ENCODE measurements around the gene SLC25A11.

Gene SLC25A11

DNA sequence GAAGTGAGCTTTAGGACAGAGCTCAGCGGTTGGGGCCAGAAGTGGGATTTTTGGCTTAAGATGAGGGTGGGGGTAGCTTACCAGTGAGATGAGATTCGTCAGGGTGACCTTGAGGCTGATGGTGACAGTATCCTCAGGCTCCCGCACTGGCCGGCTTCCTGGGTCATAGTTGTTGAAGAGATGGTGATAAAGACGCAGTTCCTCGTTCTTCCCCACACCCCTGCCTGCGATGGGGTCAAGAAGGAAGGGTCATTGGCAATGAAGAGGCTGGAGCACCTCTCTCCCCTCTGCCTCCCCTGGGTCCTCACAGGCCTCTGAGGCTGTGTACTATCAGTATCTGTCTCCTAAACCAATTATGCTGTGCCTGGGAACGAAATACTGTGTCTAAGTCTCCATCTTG is 37.3 kb downstream of the SLC25A11 start:
- H3K27ac ChIP-seq (ENCODE audit: low read depth, low read length) = no peak overlapping the region

DNA sequence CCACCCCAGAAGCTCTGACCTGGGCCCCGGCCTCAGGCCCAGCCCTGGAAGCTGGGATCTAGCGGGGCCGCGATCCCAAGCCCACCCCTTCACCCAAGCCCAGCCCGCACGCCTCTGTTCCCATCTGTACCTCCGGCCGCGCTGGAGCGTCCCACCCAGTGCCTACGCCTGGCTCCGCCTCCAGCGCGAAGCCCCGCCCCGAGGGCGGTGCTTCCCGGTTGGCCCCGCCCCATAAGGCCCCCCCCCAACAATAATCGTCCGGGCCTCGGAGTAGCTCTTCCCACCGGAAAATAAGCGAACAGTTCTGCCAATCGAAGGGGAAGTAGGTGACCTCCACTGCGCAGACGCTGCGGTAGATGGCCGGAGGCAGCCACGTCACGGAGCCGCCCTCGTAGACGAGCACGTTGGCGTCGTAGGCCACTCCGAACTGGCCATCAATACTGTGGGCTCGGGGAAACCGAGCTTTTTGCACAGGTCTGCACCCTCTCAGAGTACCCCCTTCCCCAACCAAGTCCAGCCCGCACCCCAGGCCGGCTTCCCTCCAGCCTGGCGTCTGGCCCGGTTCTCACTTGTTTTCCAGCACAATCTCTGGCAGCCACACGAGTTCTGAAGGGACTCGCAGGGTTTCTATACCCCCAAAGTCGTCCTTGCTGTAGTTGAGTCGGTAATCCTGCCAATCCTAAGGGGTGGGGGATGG is 38.0 kb downstream of the SLC25A11 start:
- Histone ChIP-seq H3K36me3 (ENCODE audit: insufficient read depth, low read length) (no peaks in the 10 kb centered on the region), H3K27me3 (ENCODE audit: control insufficient read depth in 1 of 2, insufficient read depth in 2 of 2, low read length in 2 of 2) (peaks cover 11 to 35% of the 10 kb centered on the region in 2 donors), H3K4me3 (ENCODE audit: low read depth in 1 of 2, low read length in 2 of 2) (no peak overlapping the region), H3K27ac (ENCODE audit: low read depth, low read length) (no peak overlapping the region), H3K9me3 (ENCODE audit: low read length) (no peaks in the 10 kb centered on the region), H3K4me1 (ENCODE audit: insufficient read depth, low read length) (peaks cover 11% of the 10 kb centered on the region), H3K9ac (ENCODE audit: low read length) (no peak overlapping the region)

More for the DNA sequence above, 37.3 kb downstream of the SLC25A11 start:
- H3K4me1 ChIP-seq (ENCODE audit: insufficient read depth, low read length) = peaks cover 11% of the 10 kb centered on the region
- no peaks in the 10 kb centered on the region for H3K9me3 ChIP-seq (ENCODE audit: low read length)
- no peaks in the 10 kb centered on the region for H3K36me3 ChIP-seq (ENCODE audit: insufficient read depth, low read length)
- peaks cover 11 to 35% of the 10 kb centered on the region in 2 donors for H3K27me3 ChIP-seq (ENCODE audit: control insufficient read depth in 1 of 2, insufficient read depth in 2 of 2, low read length in 2 of 2)
- H3K4me3 ChIP-seq (ENCODE audit: low read depth in 1 of 2, low read length in 2 of 2) = no peak overlapping the region
- H3K9ac ChIP-seq (ENCODE audit: low read length) = no peak overlapping the region

DNA sequence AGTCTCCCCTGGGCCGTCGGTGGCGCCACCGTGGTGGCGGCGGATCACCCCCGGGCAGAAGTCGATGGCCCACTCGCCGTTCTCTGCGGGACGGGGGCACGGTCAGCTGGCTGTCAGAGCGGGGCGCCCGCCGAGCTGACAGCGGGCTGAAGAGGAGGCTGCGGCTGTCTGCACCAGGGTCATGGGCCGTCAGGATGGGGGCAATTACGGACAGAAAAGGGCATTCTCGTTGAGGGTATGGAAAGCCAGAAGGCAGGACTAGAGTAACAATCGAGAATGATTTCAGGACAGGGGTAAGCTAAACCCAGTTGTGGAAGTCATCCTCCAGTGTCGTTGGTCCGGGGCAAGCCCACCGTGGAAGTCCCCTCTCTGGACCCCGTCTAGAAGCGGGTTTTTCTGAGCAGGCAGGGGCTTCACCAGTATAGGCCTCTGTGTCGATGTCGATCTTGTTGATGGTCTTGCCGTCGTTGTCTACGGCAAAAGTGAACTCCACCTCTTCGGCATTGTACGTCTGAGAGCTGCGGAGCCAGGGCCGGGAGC is 38.7 kb downstream of the SLC25A11 start:
- Histone ChIP-seq H3K4me1 (ENCODE audit: insufficient read depth, low read length) (peaks cover 11% of the 10 kb centered on the region), H3K9ac (ENCODE audit: low read length) (no peak overlapping the region), H3K9me3 (ENCODE audit: low read length) (no peaks in the 10 kb centered on the region), H3K27me3 (ENCODE audit: control insufficient read depth in 1 of 2, insufficient read depth in 2 of 2, low read length in 2 of 2) (peaks cover 11 to 35% of the 10 kb centered on the region in 2 donors), H3K4me3 (ENCODE audit: low read depth in 1 of 2, low read length in 2 of 2) (no peak overlapping the region), H3K27ac (ENCODE audit: low read depth, low read length) (no peak overlapping the region), H3K36me3 (ENCODE audit: insufficient read depth, low read length) (peaks cover 4% of the 10 kb centered on the region)

DNA sequence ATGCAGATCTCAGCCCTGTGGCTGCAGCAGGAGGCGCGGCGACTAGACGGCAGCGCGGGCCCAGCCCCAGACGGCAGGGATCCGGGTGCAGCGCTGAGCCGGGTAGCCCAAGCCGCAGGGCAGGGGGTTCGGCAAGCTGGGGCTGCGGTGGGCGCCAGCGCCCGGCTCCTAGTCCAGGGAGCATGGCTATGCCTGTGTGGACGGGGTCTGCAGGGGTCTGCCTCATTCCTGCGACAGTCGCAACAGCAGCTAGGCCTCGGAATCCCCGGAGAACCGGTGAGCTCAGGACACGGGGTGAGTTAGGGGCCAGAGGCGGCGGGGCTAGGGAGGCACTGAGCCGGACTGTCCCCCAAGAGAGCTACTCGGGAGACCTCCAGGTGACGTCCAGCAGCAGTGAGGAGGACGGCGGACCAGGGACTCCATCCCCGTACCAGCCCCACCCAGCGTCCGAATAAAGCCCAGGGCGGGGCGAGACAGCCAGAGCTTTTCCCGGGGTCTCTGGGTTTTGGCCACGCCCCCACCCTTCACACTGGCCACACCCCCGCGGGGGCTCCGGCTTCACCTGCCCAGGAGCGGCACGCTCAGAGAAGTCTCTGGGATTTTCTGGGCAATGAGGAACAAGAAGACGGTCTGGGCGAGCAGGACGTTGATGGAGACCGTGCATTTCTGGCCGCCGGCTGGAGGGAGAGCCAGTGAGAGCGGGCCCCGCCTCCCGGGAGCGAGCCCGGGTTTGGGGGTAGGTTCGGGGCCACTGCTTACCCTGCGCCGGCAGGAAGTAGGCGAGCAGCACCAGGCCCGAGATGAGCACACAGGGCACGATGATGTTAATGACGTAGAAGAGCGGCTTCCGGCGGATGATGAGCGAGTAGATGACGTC is 39.4 kb downstream of the SLC25A11 start:
- no peak overlapping the region for H3K9ac ChIP-seq (ENCODE audit: low read length)
- no peak overlapping the region for H3K27ac ChIP-seq (ENCODE audit: low read depth, low read length)
- no peaks in the 10 kb centered on the region for H3K9me3 ChIP-seq (ENCODE audit: low read length)
- H3K4me3 ChIP-seq (ENCODE audit: low read depth in 1 of 2, low read length in 2 of 2) = peak overlapping the region in 1 of 2 donors; percentile 23
- H3K27me3 ChIP-seq (ENCODE audit: control insufficient read depth in 1 of 2, insufficient read depth in 2 of 2, low read length in 2 of 2) = peaks cover 11 to 35% of the 10 kb centered on the region in 2 donors
- peaks cover 11% of the 10 kb centered on the region for H3K4me1 ChIP-seq (ENCODE audit: insufficient read depth, low read length)
- H3K36me3 ChIP-seq (ENCODE audit: insufficient read depth, low read length) = peaks cover 10% of the 10 kb centered on the region

DNA sequence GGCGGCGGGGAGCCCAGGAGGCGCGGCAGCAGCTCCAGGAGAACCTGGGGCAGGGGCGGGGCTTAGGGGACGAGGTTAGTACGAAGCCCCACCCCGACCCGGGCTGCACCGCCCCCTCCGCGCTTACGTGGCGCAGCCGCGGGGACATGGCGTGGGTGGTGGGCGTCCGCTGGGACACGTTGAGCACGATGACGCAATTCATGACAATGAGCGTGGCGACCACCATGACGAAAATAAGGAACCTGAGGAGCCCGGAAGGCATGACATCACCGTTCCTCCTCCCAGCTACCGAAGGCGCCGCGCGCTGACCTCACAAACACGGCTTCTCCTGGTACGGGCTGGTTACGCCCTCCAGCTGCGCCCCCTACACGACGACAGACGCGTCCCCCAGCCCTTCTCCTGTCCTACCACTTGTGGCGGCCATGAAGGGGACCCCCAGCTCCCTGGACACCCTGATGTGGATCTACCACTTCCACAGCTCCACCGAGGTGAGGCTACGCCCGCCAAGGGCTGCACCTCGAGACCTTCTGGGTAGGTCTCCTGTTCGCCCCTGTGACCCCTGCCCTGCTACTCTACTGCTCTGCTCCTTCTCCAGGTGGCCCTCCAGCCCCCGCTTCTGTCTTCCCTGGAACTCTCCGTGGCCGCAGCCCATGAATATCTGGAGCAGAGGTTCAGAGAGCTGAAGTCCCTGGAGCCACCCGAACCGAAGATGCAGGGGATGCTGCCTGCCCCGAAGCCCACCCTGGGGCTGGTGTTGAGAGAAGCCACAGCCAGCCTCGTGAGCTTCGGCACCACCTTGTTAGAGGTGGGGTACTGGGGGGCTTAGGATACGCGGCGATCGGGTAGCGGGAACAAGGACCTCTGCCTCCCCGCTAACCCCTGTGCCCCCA is 40.3 kb downstream of the SLC25A11 start, which contains the start of gene C17orf107:
Gene C17orf107, plus strand, starts transcription at position 196 of the 890 bp plus-strand sequence. Its CDS starts 227 bp downstream, at position 423.
- no peak within 1 kb of the TSS for H3K9ac ChIP-seq (ENCODE audit: low read length)
- H3K27me3 ChIP-seq (ENCODE audit: control insufficient read depth in 1 of 2, insufficient read depth in 2 of 2, low read length in 2 of 2) = peaks cover 11 to 35% of the 10 kb centered on the region in 2 donors
- peak within 1 kb of the TSS in 1 of 2 donors; percentile 23 for H3K4me3 ChIP-seq (ENCODE audit: low read depth in 1 of 2, low read length in 2 of 2)
- no peaks in the 10 kb centered on the region for H3K9me3 ChIP-seq (ENCODE audit: low read length)
- no peak within 1 kb of the TSS for H3K27ac ChIP-seq (ENCODE audit: low read depth, low read length)
- peaks cover 11% of the 10 kb centered on the region for H3K4me1 ChIP-seq (ENCODE audit: insufficient read depth, low read length)
- peaks cover 19% of the 10 kb centered on the region for H3K36me3 ChIP-seq (ENCODE audit: insufficient read depth, low read length)

DNA sequence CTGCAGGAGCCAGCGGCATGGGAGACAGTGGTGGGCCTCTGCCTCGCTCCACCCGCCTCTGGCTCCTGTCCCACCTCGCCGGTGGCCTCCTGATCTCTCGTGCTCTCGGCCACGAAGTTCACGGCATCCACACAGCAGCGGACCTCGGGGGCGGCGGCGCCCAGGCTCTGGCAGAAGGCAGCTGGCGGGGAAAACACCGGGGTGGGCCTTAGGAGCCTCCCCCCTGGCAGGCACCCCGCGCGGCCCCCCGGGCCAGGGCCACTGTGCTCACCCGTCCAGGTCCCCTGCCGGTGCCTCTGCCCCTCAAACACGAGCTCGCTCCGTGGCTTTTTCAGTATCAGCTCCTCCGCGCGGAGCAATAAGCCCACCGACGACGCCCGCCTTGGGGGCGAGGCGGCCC is 40.9 kb downstream of the SLC25A11 start:
- Histone ChIP-seq H3K9ac (ENCODE audit: low read length) (no peak overlapping the region), H3K27ac (ENCODE audit: low read depth, low read length) (no peak overlapping the region)

DNA sequence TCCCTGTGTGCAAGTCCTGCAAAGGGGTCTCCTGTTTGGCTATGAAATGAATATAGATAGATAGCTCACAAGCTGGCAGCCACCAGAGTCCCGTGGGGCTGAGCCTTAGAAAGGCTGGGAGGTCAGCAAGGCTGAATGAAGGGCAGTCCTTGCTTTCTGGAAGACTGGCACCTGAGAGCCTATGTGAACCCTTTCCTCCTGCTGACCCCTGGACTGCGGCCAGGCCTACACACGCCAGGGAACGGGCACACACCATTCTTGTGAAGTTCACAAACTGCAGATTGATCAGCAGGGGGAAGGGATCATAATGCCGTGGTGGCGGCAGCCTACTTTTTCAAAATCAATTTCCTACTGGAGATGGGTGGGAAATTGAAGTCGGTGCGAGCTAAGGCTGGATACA is 41.5 kb downstream of the SLC25A11 start:
- Histone ChIP-seq H3K27me3 (ENCODE audit: control insufficient read depth in 1 of 2, insufficient read depth in 2 of 2, low read length in 2 of 2) (peaks cover 11 to 30% of the 10 kb centered on the region in 2 donors), H3K27ac (ENCODE audit: low read depth, low read length) (no peak overlapping the region), H3K9ac (ENCODE audit: low read length) (no peak overlapping the region), H3K4me3 (ENCODE audit: low read depth in 1 of 2, low read length in 2 of 2) (no peak overlapping the region), H3K4me1 (ENCODE audit: insufficient read depth, low read length) (peaks cover 11% of the 10 kb centered on the region), H3K9me3 (ENCODE audit: low read length) (no peaks in the 10 kb centered on the region), H3K36me3 (ENCODE audit: insufficient read depth, low read length) (peaks cover 29% of the 10 kb centered on the region)

More for the DNA sequence above, 40.9 kb downstream of the SLC25A11 start:
- Histone ChIP-seq H3K4me1 (ENCODE audit: insufficient read depth, low read length) (peaks cover 11% of the 10 kb centered on the region), H3K36me3 (ENCODE audit: insufficient read depth, low read length) (peaks cover 24% of the 10 kb centered on the region), H3K4me3 (ENCODE audit: low read depth in 1 of 2, low read length in 2 of 2) (peak overlapping the region in 1 of 2 donors; percentile 23), H3K27me3 (ENCODE audit: control insufficient read depth in 1 of 2, insufficient read depth in 2 of 2, low read length in 2 of 2) (peaks cover 11 to 32% of the 10 kb centered on the region in 2 donors), H3K9me3 (ENCODE audit: low read length) (no peaks in the 10 kb centered on the region)

DNA sequence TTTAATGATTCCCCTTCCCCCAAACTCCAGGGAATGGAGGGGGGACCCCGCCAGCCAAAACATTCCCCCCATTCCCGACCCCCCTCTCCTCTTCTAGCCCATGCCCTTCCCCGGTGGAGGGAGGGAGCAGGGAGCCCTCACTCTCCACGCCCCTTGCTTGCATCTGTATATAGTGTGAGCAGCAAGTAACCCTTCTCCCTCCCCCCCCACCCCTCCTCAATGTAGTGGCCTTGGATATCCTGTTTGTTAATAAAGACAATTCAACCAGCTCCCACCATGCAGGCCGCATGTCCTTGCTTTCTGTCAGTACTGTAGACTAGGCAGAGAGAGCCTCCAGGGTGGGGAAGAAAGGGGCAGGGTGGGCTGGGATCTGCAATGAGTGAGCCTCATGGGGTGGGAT is 42.1 kb downstream of the SLC25A11 start:
- H3K4me1 ChIP-seq (ENCODE audit: insufficient read depth, low read length) = peaks cover 11% of the 10 kb centered on the region
- peaks cover 34% of the 10 kb centered on the region for H3K36me3 ChIP-seq (ENCODE audit: insufficient read depth, low read length)
- H3K4me3 ChIP-seq (ENCODE audit: low read depth in 1 of 2, low read length in 2 of 2) = no peak overlapping the region
- no peak overlapping the region for H3K9ac ChIP-seq (ENCODE audit: low read length)
- peaks cover 11 to 30% of the 10 kb centered on the region in 2 donors for H3K27me3 ChIP-seq (ENCODE audit: control insufficient read depth in 1 of 2, insufficient read depth in 2 of 2, low read length in 2 of 2)
- no peak overlapping the region for H3K27ac ChIP-seq (ENCODE audit: low read depth, low read length)
- no peaks in the 10 kb centered on the region for H3K9me3 ChIP-seq (ENCODE audit: low read length)

DNA sequence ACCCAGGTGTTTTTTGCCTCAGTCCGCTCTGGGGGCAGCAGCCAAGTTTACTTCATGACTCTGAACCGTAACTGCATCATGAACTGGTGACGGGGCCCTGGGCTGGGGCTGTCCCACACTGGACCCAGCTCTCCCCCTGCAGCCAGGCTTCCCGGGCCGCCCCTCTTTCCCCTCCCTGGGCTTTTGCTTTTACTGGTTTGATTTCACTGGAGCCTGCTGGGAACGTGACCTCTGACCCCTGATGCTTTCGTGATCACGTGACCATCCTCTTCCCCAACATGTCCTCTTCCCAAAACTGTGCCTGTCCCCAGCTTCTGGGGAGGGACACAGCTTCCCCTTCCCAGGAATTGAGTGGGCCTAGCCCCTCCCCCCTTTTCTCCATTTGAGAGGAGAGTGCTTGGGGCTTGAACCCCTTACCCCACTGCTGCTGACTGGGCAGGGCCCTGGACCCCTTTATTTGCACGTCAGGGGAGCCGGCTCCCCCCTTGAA is 42.6 kb downstream of the SLC25A11 start:
- H3K4me3 ChIP-seq (ENCODE audit: low read depth in 1 of 2, low read length in 2 of 2) = no peak overlapping the region
- peaks cover 11% of the 10 kb centered on the region for H3K4me1 ChIP-seq (ENCODE audit: insufficient read depth, low read length)
- no peaks in the 10 kb centered on the region for H3K9me3 ChIP-seq (ENCODE audit: low read length)
- peaks cover 40% of the 10 kb centered on the region for H3K36me3 ChIP-seq (ENCODE audit: insufficient read depth, low read length)
- peaks cover 11 to 30% of the 10 kb centered on the region in 2 donors for H3K27me3 ChIP-seq (ENCODE audit: control insufficient read depth in 1 of 2, insufficient read depth in 2 of 2, low read length in 2 of 2)
- no peak overlapping the region for H3K9ac ChIP-seq (ENCODE audit: low read length)
- no peak overlapping the region for H3K27ac ChIP-seq (ENCODE audit: low read depth, low read length)

DNA sequence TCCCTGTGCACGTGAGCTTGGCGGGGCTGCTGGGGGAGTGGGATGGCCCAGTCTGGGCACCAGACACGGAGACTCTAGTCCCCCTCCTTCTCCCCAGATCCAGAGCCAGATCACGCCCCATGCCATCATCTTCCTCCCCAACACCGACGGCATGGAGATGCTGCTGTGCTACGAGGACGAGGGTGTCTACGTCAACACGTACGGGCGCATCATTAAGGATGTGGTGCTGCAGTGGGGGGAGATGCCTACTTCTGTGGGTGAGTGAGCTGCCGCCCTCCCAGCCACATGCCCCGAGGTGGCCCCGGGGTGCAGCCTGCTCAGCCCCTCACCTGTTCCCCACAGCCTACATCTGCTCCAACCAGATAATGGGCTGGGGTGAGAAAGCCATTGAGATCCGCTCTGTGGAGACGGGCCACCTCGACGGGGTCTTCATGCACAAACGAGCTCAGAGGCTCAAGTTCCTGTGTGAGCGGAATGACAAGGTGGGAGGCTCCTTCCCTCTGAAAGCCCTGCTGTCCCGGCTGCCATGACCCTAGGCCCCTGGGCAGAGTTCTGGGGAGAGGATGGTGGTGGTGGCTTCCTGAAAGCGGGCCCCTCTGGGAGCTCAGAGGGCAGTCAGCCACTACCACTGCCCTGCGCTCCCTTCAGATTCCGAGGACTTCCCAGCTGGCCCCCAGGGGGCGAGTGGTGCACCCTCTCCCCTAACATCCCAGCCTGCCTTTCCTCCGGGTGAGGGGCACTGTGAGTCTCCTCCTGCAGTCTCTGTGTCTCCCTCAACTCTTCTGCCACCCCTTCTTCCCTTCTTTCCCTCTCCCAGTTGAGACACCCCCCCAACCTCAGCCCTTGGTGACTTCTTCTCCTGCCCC is 43.3 kb downstream of the SLC25A11 start:
- Histone ChIP-seq H3K9me3 (ENCODE audit: low read length) (no peaks in the 10 kb centered on the region), H3K36me3 (ENCODE audit: insufficient read depth, low read length) (peaks cover 46% of the 10 kb centered on the region), H3K27ac (ENCODE audit: low read depth, low read length) (no peak overlapping the region), H3K9ac (ENCODE audit: low read length) (no peak overlapping the region), H3K27me3 (ENCODE audit: control insufficient read depth in 1 of 2, insufficient read depth in 2 of 2, low read length in 2 of 2) (peaks cover 11 to 28% of the 10 kb centered on the region in 2 donors), H3K4me1 (ENCODE audit: insufficient read depth, low read length) (peaks cover 11% of the 10 kb centered on the region), H3K4me3 (ENCODE audit: low read depth in 1 of 2, low read length in 2 of 2) (no peak overlapping the region)
